ENCODE data around the gene XPNPEP1. TPM values are rescaled to one million over a fixed set of nuclear protein-coding genes. Genes with fewer than 3 reads are reported as not detected.
A peak's percentile ranks its signal among the peaks of the same experiment; 100 is the strongest.

Gene XPNPEP1
- polyA plus RNA-seq, 3 donors from 2014 or later, result 36.4 to 71.7 (median 57.7) TPM

GRCh38 chr10:109875151-109875568 lies 48.2 kb downstream of the XPNPEP1 start:
- no peak overlapping the region for H3K27ac Mint-ChIP-seq
- no peaks in the 10 kb centered on the region for H3K4me1 Mint-ChIP-seq
- H3K9me3 Mint-ChIP-seq, result no peaks in the 10 kb centered on the region
- H3K4me3 Mint-ChIP-seq, result no peak overlapping the region
- H3K27me3 Mint-ChIP-seq (ENCODE audit: low read depth in 3 of 3), result peaks cover 0 to 1% (median 0%) of the 10 kb centered on the region in 3 donors
- peaks cover 20 to 61% (median 32%) of the 10 kb centered on the region in 3 donors for H3K36me3 Mint-ChIP-seq
- DNase-seq, result no peak

GRCh38 chr10:109871476-109871875 lies 51.8 kb downstream of the XPNPEP1 start:
- H3K36me3 Mint-ChIP-seq, result peaks cover 31 to 73% (median 42%) of the 10 kb centered on the region in 3 donors

GRCh38 chr10:109866995-109867635 lies 56.2 kb downstream of the XPNPEP1 start:
- Mint-ChIP-seq H3K4me3 (no peak overlapping the region), H3K4me1 (no peaks in the 10 kb centered on the region), H3K9me3 (peaks cover 0 to 17% (median 9%) of the 10 kb centered on the region in 6 donors), H3K27me3 (ENCODE audit: low read depth in 3 of 3) (peaks cover 0 to 1% (median 0%) of the 10 kb centered on the region in 3 donors), H3K27ac (no peak overlapping the region), H3K36me3 (peaks cover 61 to 92% (median 63%) of the 10 kb centered on the region in 3 donors)
- DNase-seq, result no peak

More at GRCh38 chr10:109871476-109871875, 51.8 kb downstream of the XPNPEP1 start:
- Mint-ChIP-seq H3K4me1 (no peaks in the 10 kb centered on the region), H3K9me3 (no peaks in the 10 kb centered on the region), H3K27me3 (ENCODE audit: low read depth in 3 of 3) (peaks cover 0 to 1% (median 0%) of the 10 kb centered on the region in 3 donors), H3K4me3 (no peak overlapping the region), H3K27ac (no peak overlapping the region)
- no peak for DNase-seq

GRCh38 chr10:109866168-109866994 lies 56.9 kb downstream of the XPNPEP1 start:
- Mint-ChIP-seq H3K36me3 (peaks cover 58 to 90% (median 62%) of the 10 kb centered on the region in 3 donors), H3K27ac (peak overlapping the region in 1 of 6 donors; percentile 40), H3K4me3 (no peak overlapping the region), H3K9me3 (peaks cover 0 to 17% (median 9%) of the 10 kb centered on the region in 6 donors), H3K27me3 (ENCODE audit: low read depth in 3 of 3) (no peaks in the 10 kb centered on the region), H3K4me1 (no peaks in the 10 kb centered on the region)
- no peak for DNase-seq

GRCh38 chr10:109863775-109864174 lies 59.5 kb downstream of the XPNPEP1 start:
- Mint-ChIP-seq H3K4me3 (no peak overlapping the region), H3K9me3 (peaks cover 0 to 17% (median 9%) of the 10 kb centered on the region in 6 donors), H3K36me3 (peaks cover 57 to 85% (median 58%) of the 10 kb centered on the region in 3 donors), H3K27ac (no peak overlapping the region), H3K4me1 (no peaks in the 10 kb centered on the region), H3K27me3 (ENCODE audit: low read depth in 3 of 3) (no peaks in the 10 kb centered on the region)
- no peak for DNase-seq

- H3K4me3 Mint-ChIP-seq, result no peak overlapping the region
- no peak for DNase-seq
- H3K9me3 Mint-ChIP-seq, result peaks cover 0 to 17% (median 9%) of the 10 kb centered on the region in 6 donors
- H3K4me1 Mint-ChIP-seq, result no peaks in the 10 kb centered on the region
- no peak overlapping the region for H3K27ac Mint-ChIP-seq
- peaks cover 48 to 85% (median 52%) of the 10 kb centered on the region in 3 donors for H3K36me3 Mint-ChIP-seq
- H3K27me3 Mint-ChIP-seq (ENCODE audit: low read depth in 3 of 3), result no peaks in the 10 kb centered on the region
Measured at GRCh38 chr10:109862738-109863137, 60.6 kb downstream of the XPNPEP1 start.

- Mint-ChIP-seq H3K36me3 (peaks cover 45 to 83% (median 50%) of the 10 kb centered on the region in 3 donors), H3K9me3 (peaks cover 0 to 17% (median 9%) of the 10 kb centered on the region in 6 donors), H3K4me3 (no peak overlapping the region), H3K4me1 (no peaks in the 10 kb centered on the region), H3K27me3 (ENCODE audit: low read depth in 3 of 3) (no peaks in the 10 kb centered on the region), H3K27ac (no peak overlapping the region)
- no peak for DNase-seq
Measured at GRCh38 chr10:109862041-109862440, 61.3 kb downstream of the XPNPEP1 start.

- H3K36me3 Mint-ChIP-seq, result peaks cover 44 to 75% (median 49%) of the 10 kb centered on the region in 3 donors
- DNase-seq, result no peak
- peaks cover 0 to 2% (median 0%) of the 10 kb centered on the region in 3 donors for H3K27me3 Mint-ChIP-seq (ENCODE audit: low read depth in 3 of 3)
- peak overlapping the region in 1 of 6 donors; percentile 64 for H3K27ac Mint-ChIP-seq
- H3K4me1 Mint-ChIP-seq, result no peaks in the 10 kb centered on the region
- peaks cover 0 to 17% (median 9%) of the 10 kb centered on the region in 6 donors for H3K9me3 Mint-ChIP-seq
- no peak overlapping the region for H3K4me3 Mint-ChIP-seq
Measured at GRCh38 chr10:109861081-109861480, 62.2 kb downstream of the XPNPEP1 start.

GRCh38 chr10:109859221-109859620 lies 64.1 kb downstream of the XPNPEP1 start:
- no peaks in the 10 kb centered on the region for H3K4me1 Mint-ChIP-seq
- H3K36me3 Mint-ChIP-seq, result peaks cover 28 to 56% (median 33%) of the 10 kb centered on the region in 3 donors
- H3K27ac Mint-ChIP-seq, result peak overlapping the region in 1 of 6 donors; percentile 45
- H3K9me3 Mint-ChIP-seq, result peaks cover 0 to 17% (median 9%) of the 10 kb centered on the region in 6 donors
- DNase-seq, result no peak
- peaks cover 0 to 2% (median 0%) of the 10 kb centered on the region in 3 donors for H3K27me3 Mint-ChIP-seq (ENCODE audit: low read depth in 3 of 3)
- no peak overlapping the region for H3K4me3 Mint-ChIP-seq

GRCh38 chr10:109855746-109856145 lies 67.6 kb downstream of the XPNPEP1 start:
- peaks cover 8 to 30% (median 10%) of the 10 kb centered on the region in 3 donors for H3K36me3 Mint-ChIP-seq
- no peak overlapping the region for H3K27ac Mint-ChIP-seq
- peaks cover 0 to 2% (median 0%) of the 10 kb centered on the region in 3 donors for H3K27me3 Mint-ChIP-seq (ENCODE audit: low read depth in 3 of 3)
- H3K4me3 Mint-ChIP-seq, result no peak overlapping the region
- no peak for DNase-seq
- peaks cover 8 to 15% of the 10 kb centered on the region in 2 donors for H3K4me1 Mint-ChIP-seq
- H3K9me3 Mint-ChIP-seq, result no peaks in the 10 kb centered on the region

- Mint-ChIP-seq H3K9me3 (no peaks in the 10 kb centered on the region), H3K36me3 (peaks cover 0 to 13% (median 1%) of the 10 kb centered on the region in 3 donors), H3K27me3 (ENCODE audit: low read depth in 3 of 3) (peaks cover 0 to 2% (median 0%) of the 10 kb centered on the region in 3 donors), H3K4me1 (peaks cover 8 to 15% of the 10 kb centered on the region in 2 donors), H3K4me3 (no peak overlapping the region), H3K27ac (no peak overlapping the region)
- no peak for DNase-seq
Measured at GRCh38 chr10:109853921-109854320, 69.4 kb downstream of the XPNPEP1 start.

- no peaks in the 10 kb centered on the region for H3K9me3 Mint-ChIP-seq
- H3K4me3 Mint-ChIP-seq, result no peak overlapping the region
- peak; percentile 31 to 53 (median 32) for DNase-seq
- H3K27ac Mint-ChIP-seq, result peak overlapping the region in 1 of 6 donors; percentile 19
- peaks cover 0 to 3% (median 3%) of the 10 kb centered on the region in 3 donors for H3K27me3 Mint-ChIP-seq (ENCODE audit: low read depth in 3 of 3)
- H3K36me3 Mint-ChIP-seq, result no peaks in the 10 kb centered on the region
- peaks cover 8 to 15% of the 10 kb centered on the region in 2 donors for H3K4me1 Mint-ChIP-seq
Measured at GRCh38 chr10:109852475-109853037, 70.8 kb downstream of the XPNPEP1 start.

GRCh38 chr10:109851616-109852474 lies 71.5 kb downstream of the XPNPEP1 start:
- Mint-ChIP-seq H3K4me3 (no peak overlapping the region), H3K9me3 (no peaks in the 10 kb centered on the region), H3K27ac (peak overlapping the region in 1 of 6 donors; percentile 19), H3K27me3 (ENCODE audit: low read depth in 3 of 3) (peaks cover 0 to 4% (median 3%) of the 10 kb centered on the region in 3 donors), H3K36me3 (no peaks in the 10 kb centered on the region), H3K4me1 (peaks cover 8 to 15% of the 10 kb centered on the region in 2 donors)
- no peak for DNase-seq
